Hypothalamus (tissue), 51 donors: Measurements from ENCODE around the gene TDRKH.

Source experiments
- DNase-seq, 51 donors: peaks; one replicate each; lab custom pipeline; 2025; lab: John Stamatoyannopoulos, UW

The TDRKH gene

DNA sequence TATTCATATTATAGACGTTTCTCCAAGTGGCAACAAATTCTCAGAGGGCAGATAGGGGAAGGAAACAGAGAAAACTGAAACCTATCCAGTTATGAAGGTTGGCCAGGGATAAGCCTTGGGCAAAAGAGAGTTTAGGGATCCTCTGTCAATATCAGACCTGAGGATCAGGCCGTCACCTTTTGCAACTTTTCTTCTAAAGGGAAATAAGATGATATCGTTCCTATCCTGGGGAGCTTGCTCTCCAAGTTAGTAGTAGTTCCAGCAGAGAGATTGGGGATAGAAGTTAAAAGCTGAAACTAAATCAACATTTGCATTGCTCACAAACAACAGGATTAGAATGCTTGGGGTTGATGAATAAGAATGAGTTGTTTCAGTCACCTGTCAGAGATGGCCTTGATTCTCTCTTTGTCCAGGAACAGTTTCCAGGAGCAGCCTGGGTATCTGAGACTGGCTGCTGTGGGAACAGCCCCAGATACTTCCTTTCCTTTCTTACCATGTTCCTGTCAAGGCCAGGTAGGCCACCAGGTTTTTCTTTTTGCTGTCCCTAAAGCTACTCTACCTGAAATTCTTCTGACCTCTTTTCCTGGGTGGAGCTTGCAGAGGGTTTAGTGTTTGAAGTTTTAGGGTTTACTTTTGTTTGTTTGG, 66.5 kb downstream of the TDRKH start:
- no peak for DNase-seq
